GM18907 (cell line): ENCODE measurements around the gene PLPPR5.

Experiments
- ATAC-seq: cut with Tn5 transposase; IDR thresholded peaks from one replicate; pipeline ENCODE4 v1.9.1; 2021; ENCODE audit warnings: mild to moderate bottlenecking, moderate library complexity; ENCODE audit not compliant: unreplicated experiment

The PLPPR5 gene

DNA sequence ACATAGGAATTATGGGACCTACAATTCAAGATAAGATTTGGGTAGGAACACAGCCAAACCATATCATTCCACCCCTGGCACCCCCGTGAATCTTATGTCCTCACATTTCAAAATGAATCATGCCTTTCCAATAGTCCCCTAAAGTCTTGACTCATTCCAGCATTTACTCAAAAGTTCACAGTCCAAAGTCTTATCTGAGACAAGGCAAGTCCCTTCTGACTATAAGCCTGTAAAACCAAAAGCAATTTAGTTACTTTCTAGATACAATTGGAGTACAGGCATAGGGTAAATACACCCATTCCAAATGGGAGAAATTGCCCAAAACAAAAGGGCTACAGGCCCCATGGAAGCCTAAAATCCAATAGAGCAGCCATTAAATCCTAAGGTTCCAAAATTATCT is 138.9 kb downstream of the PLPPR5 start:
- no peak for ATAC-seq

DNA sequence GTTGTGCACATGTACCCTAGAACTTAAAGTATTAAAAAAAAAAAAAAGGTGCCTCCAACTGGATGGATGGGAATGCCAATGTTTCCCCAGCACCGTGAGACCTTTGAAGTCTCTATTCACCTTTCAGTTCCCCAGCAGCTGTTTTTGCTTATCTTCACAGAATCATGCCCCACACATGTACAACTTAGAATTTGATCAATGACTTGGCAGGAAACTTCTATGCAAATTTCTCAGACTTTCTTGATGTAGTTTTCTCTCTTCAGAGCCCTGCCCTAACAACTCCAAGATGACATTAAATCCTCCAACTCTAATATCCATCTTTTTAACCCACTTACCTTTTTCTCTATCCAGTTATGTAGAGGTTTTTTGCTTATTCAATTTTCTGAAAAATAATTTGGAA is 144.3 kb downstream of the PLPPR5 start:
- ATAC-seq, result no peak

GRCh38 chr1:98854137-98854536 is 150.5 kb downstream of the PLPPR5 start:
- no peak for ATAC-seq

DNA sequence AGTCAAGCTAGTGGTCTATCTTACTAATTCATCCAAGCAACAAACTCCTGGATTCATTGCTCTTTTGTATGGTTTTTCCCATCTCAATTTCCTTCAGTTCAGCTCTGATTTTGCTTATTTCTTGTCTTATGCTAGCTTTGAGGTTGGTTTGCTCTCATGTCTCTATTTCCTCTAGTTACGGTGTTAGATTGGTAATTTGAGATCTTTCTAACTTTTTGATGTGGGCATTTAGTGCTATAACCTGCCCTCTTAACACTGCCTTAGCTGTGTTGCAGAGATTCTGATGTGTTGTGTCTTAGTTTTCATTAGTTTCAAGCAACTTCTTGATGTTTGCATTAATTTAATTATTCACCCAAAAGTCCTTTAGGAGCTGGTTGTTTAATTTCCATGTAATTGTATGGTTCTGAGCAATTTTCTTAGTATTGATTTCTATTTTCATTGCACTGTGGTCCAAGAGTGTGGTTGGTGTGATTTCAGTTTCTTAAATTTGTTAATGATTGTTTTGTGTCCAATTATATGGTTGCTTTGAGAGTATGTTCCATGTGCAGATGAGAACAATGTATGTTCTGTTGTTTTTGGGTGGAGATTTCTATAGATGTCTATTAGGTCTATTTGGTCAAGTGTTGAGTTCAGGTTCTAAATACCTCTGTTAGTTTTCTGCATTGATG is 154.6 kb downstream of the PLPPR5 start:
- ATAC-seq, result peak; percentile 88

- no peak for ATAC-seq
Observed at GRCh38 chr1:98842241-98842640, 162.4 kb downstream of the PLPPR5 start.
